IMR-90 (cell line): ENCODE results near the gene NGFR. TPM values are rescaled to one million over a fixed set of nuclear protein-coding genes. Genes with fewer than 3 reads are reported as not detected.

ENCODE experiments used
- ATAC-seq: fragments of 200-7000 bp; cut with Tn5 transposase; 2 replicates; pipeline ENCODE4 v1.9.1; 2020; ENCODE audit warnings: low read depth, mild to moderate bottlenecking, moderate library complexity
- BruUV-seq: library from RNA; stranded (reverse); fragments of 400-500 nt; replicated peaks from 2 replicates; lab custom pipeline; 2021; lab: Mats Ljungman, UMichigan
- CTCF ChIA-PET: fragments of 300-600 bp; formaldehyde crosslinking; extraction: SDS; loops from one replicate; lab custom pipeline; 2021; ENCODE audit warnings: antibody characterized with exemption; lab: Yijun Ruan, JAX
- POLR2A ChIA-PET: fragments of 300-600 bp; sonication (Branson Sonifier 250); formaldehyde crosslinking; loops from one replicate; lab custom pipeline; 2022; ENCODE audit warnings: antibody characterized with exemption; ENCODE audit not compliant: unreplicated experiment; lab: Charles Lee
- DNase-seq: peaks from one replicate; pipeline ENCODE4 v3.0.0; 2013
- H2AFZ ChIP-seq: replicated peaks from 2 replicates; pipeline ENCODE3; 2013; ENCODE audit warnings: low read length, mild to moderate bottlenecking; ENCODE audit not compliant: poor library complexity
- H2AK5ac ChIP-seq: 2 replicates; pipeline ENCODE4 v1.6.1; 2013; ENCODE audit warnings: low read depth, low read length, inconsistent platforms
- H2AK9ac ChIP-seq: replicated peaks from 2 replicates; pipeline ENCODE3; 2013; ENCODE audit warnings: mild to moderate bottlenecking, low read depth, low read length, moderate library complexity; ENCODE audit not compliant: poor library complexity
- H2BK120ac ChIP-seq: 2 replicates; pipeline ENCODE4 v1.6.1; 2013; ENCODE audit warnings: low read depth, low read length, inconsistent platforms
- H2BK15ac ChIP-seq: 3 replicates; pipeline ENCODE4 v1.6.1; 2013; ENCODE audit warnings: low read depth, low read length, inconsistent platforms
- H2BK20ac ChIP-seq: 2 replicates; pipeline ENCODE4 v1.6.1; 2013; ENCODE audit warnings: low read depth, mild to moderate bottlenecking, inconsistent platforms, low read length, moderate library complexity
- H2BK5ac ChIP-seq: 2 replicates; pipeline ENCODE4 v1.6.1; 2013; ENCODE audit warnings: mild to moderate bottlenecking, low read depth, low read length, inconsistent platforms; ENCODE audit not compliant: poor library complexity, severe bottlenecking
- H3K14ac ChIP-seq: replicated peaks from 2 replicates; pipeline ENCODE4 v1.6.1; 2013; ENCODE audit warnings: low read depth, low read length, inconsistent platforms
- H3K18ac ChIP-seq: 2 replicates; pipeline ENCODE4 v1.6.1; 2013; ENCODE audit warnings: low read depth, low read length, control low read depth
- H3K23ac ChIP-seq: 2 replicates; pipeline ENCODE4 v1.6.1; 2013; ENCODE audit warnings: low read depth, low read length, inconsistent platforms
- H3K27ac ChIP-seq: 2 replicates; pipeline ENCODE4 v1.5.1; 2013; ENCODE audit warnings: mild to moderate bottlenecking, control low read depth, low read length; ENCODE audit not compliant: insufficient read depth
- H3K27me3 ChIP-seq: 2 replicates; pipeline ENCODE4 v1.6.1; 2013; ENCODE audit warnings: low read length; ENCODE audit not compliant: control insufficient read depth, insufficient read depth
- H3K36me3 ChIP-seq: 2 replicates; pipeline ENCODE4 v1.6.1; 2013; ENCODE audit warnings: low read length, mixed read lengths; ENCODE audit not compliant: control insufficient read depth, insufficient read depth
- H3K4ac ChIP-seq: 2 replicates; pipeline ENCODE4 v1.6.1; 2013; ENCODE audit warnings: low read depth, low read length, inconsistent platforms
- H3K4me1 ChIP-seq: 2 replicates; pipeline ENCODE4 v1.6.1; 2013; ENCODE audit warnings: low read length, mixed read lengths; ENCODE audit not compliant: control insufficient read depth, insufficient read depth
- H3K4me2 ChIP-seq: 2 replicates; pipeline ENCODE4 v1.6.1; 2013; ENCODE audit warnings: low read depth, mild to moderate bottlenecking, control low read depth, low read length, moderate library complexity
- H3K4me3 ChIP-seq: 2 replicates; pipeline ENCODE4 v1.5.1; 2013; ENCODE audit warnings: low read depth, mild to moderate bottlenecking, control low read depth, low read length, moderate library complexity; ENCODE audit not compliant: insufficient read depth
- H3K56ac ChIP-seq: 2 replicates; pipeline ENCODE4 v1.6.1; 2013; ENCODE audit warnings: low read length, inconsistent platforms; ENCODE audit not compliant: insufficient read depth; ENCODE audit errors: extremely low read depth
- H3K79me1 ChIP-seq, 2 experiments: 2 replicates each; pipeline ENCODE4 v1.6.1; 2013; ENCODE audit warnings: low read length in 2 of 2, inconsistent platforms in 1 of 2, low read depth in 1 of 2
- H3K9ac ChIP-seq: 2 replicates; pipeline ENCODE4 v1.6.1; 2013; ENCODE audit warnings: low read depth, low read length, control low read depth
- H3K9me1 ChIP-seq: 2 replicates; pipeline ENCODE4 v1.6.1; 2013; ENCODE audit warnings: low read length, inconsistent platforms; ENCODE audit not compliant: insufficient read depth
- H3K9me3 ChIP-seq: 2 replicates; pipeline ENCODE4 v1.6.1; 2013; ENCODE audit warnings: low read length; ENCODE audit not compliant: control insufficient read depth, insufficient read depth
- H4K20me1 ChIP-seq: 2 replicates; pipeline ENCODE4 v1.6.1; 2013; ENCODE audit warnings: low read length, inconsistent platforms; ENCODE audit not compliant: insufficient read depth
- H4K5ac ChIP-seq: 2 replicates; pipeline ENCODE4 v1.6.1; 2013; ENCODE audit warnings: mild to moderate bottlenecking, low read depth, low read length, control low read depth
- H4K8ac ChIP-seq, 2 experiments: 2 replicates each; pipeline ENCODE4 v1.6.1; 2013; ENCODE audit warnings: low read depth in 2 of 2, low read length in 2 of 2, control low read depth in 1 of 2, inconsistent platforms in 1 of 2
- H4K91ac ChIP-seq: 2 replicates; pipeline ENCODE4 v1.6.1; 2013; ENCODE audit warnings: low read depth, low read length, inconsistent platforms; ENCODE audit not compliant: insufficient read depth
- BHLHE40 ChIP-seq: fragments of 150-350 bp; IDR thresholded peaks from 2 replicates; pipeline ENCODE4 v1.6.1; 2016; ENCODE audit warnings: mild to moderate bottlenecking, low read depth, low read length
- CEBPB ChIP-seq: IDR thresholded peaks from 2 replicates; pipeline ENCODE4 v1.6.1; 2012; ENCODE audit warnings: low read depth, low read length, improper control_type of control experiment
- CHD1 ChIP-seq: IDR thresholded peaks from 2 replicates; pipeline ENCODE4 v1.6.1; 2012; ENCODE audit warnings: low read depth, low read length, improper control_type of control experiment
- CTCF ChIP-seq: conservative IDR thresholded peaks from 2 replicates; pipeline ENCODE4 v1.5.1; 2012; ENCODE audit warnings: mild to moderate bottlenecking, low read depth, low read length, improper control_type of control experiment
- ELK1 ChIP-seq: fragments of 150-350 bp; IDR thresholded peaks from 2 replicates; pipeline ENCODE4 v1.6.1; 2016; ENCODE audit warnings: low read depth, mild to moderate bottlenecking, low read length, moderate library complexity, borderline replicate concordance
- FOS ChIP-seq: fragments of 150-350 bp; IDR thresholded peaks from 2 replicates; pipeline ENCODE4 v1.6.1; 2016; ENCODE audit warnings: low read depth, low read length
- MAFK ChIP-seq: IDR thresholded peaks from 2 replicates; pipeline ENCODE4 v1.6.1; 2012; ENCODE audit warnings: low read depth, low read length, improper control_type of control experiment
- MAZ ChIP-seq: IDR thresholded peaks from 2 replicates; pipeline ENCODE4 v1.6.1; 2012; ENCODE audit warnings: low read depth, mild to moderate bottlenecking, low read length, improper control_type of control experiment, moderate library complexity, borderline replicate concordance
- NFE2L2 ChIP-seq: fragments of 150-350 bp; IDR thresholded peaks from 2 replicates; pipeline ENCODE4 v1.6.1; 2016; ENCODE audit warnings: low read depth, mild to moderate bottlenecking, low read length
- POLR2A ChIP-seq: IDR thresholded peaks from 2 replicates; pipeline ENCODE4 v1.6.1; 2012; ENCODE audit warnings: mild to moderate bottlenecking, low read depth, low read length
- RAD21 ChIP-seq: IDR thresholded peaks from 2 replicates; pipeline ENCODE4 v1.6.1; 2012; ENCODE audit warnings: low read length, improper control_type of control experiment
- RCOR1 ChIP-seq: IDR thresholded peaks from 2 replicates; pipeline ENCODE4 v1.6.1; 2012; ENCODE audit warnings: mild to moderate bottlenecking, low read length, improper control_type of control experiment; ENCODE audit not compliant: insufficient replicate concordance
- RFX5 ChIP-seq: IDR thresholded peaks from 2 replicates; pipeline ENCODE4 v1.8.0; 2012; ENCODE audit warnings: low read depth, mild to moderate bottlenecking, low read length, moderate library complexity
- SMC3 ChIP-seq: fragments of 150-350 bp; IDR thresholded peaks from 2 replicates; pipeline ENCODE4 v1.6.1; 2016; ENCODE audit warnings: low read depth, mild to moderate bottlenecking, antibody characterized with exemption, low read length, moderate library complexity
- USF2 ChIP-seq: fragments of 150-350 bp; IDR thresholded peaks from 2 replicates; pipeline ENCODE4 v1.6.1; 2017; ENCODE audit warnings: mild to moderate bottlenecking, antibody characterized with exemption, low read length, low read depth
- WGBS, 2 experiments: methylation state at CpG; one replicate each; pipeline versions ENCODE4 v1.1.5 to v1.1.7; 2013; ENCODE audit warnings: missing lambda C conversion rate in 2 of 2; ENCODE audit not compliant: insufficient read length in 1 of 2; ENCODE audit errors: extremely low coverage in 2 of 2; 5-methylcytosine and 5-hydroxymethylcytosine counted together
- dilution Hi-C: fragments of 300-500 bp; cut with HindIII; formaldehyde crosslinking; loops from one replicate; pipeline ENCODE4 v1.14.3; 2018; ENCODE audit warnings: low sequenced_read_pairs; ENCODE audit not compliant: unreplicated experiment
- in situ Hi-C: fragments of 300-500 bp; cut with MboI; formaldehyde crosslinking; loops from 3 replicates; pipeline ENCODE4 v1.14.3; 2019; ENCODE audit warnings: low sequenced_read_pairs, inconsistent platforms, mixed read lengths
- intact Hi-C: fragments of 100-400 bp; cut with micrococcal nuclease; formaldehyde crosslinking; loops from 2 replicates; pipeline ENCODE4 v1.10.0; 2022
- polyA plus RNA-seq, 3 experiments: library from polyadenylated mRNA; depleted of rRNA; stranded (reverse); fragments of >200 nt; gene quantifications; 2 replicates each; pipeline ENCODE4 v1.2.3, GENCODE V29; 2012; ENCODE audit warnings: low replicate concordance in 1 of 3
- total RNA-seq: library from RNA; depleted of rRNA; stranded (reverse); fragments of >200 nt; gene quantifications from 2 replicates; pipeline ENCODE4 v1.2.3, GENCODE V29; 2012

The NGFR gene
- total and polyA plus RNA-seq, 2 of the 4 experiments (the other 2 are of a cell fraction) = 0.15 to 0.18 TPM

GRCh38 chr17:49525831-49526741 lies 31.0 kb downstream of the NGFR start:
- DNase-seq (no peak), ATAC-seq (no peak)
- Histone ChIP-seq H3K18ac (no peak overlapping the region), H3K27me3 (peaks cover 73% of the 10 kb centered on the region), H2AK5ac (no peak overlapping the region), H2BK15ac (no peak overlapping the region), H3K36me3 (no peaks in the 10 kb centered on the region), H2BK20ac (no peak overlapping the region), H4K8ac (no peak overlapping the region), H2AK9ac (no peak overlapping the region), H3K4ac (no peak overlapping the region), H2BK120ac (no peak overlapping the region), H2AFZ (no peak overlapping the region), H3K79me1 (no peaks in the 10 kb centered on the region), H3K4me3 (no peak overlapping the region), H3K4me1 (no peaks in the 10 kb centered on the region), H3K27ac (no peak overlapping the region), H3K9me1 (no peaks in the 10 kb centered on the region), H4K20me1 (no peaks in the 10 kb centered on the region), H3K9ac (no peak overlapping the region), H3K9me3 (no peaks in the 10 kb centered on the region), H4K91ac (no peak overlapping the region), H3K4me2 (no peak overlapping the region), H3K14ac (no peak overlapping the region), H2BK5ac (no peak overlapping the region), H3K23ac (no peak overlapping the region), H3K56ac (no peak overlapping the region), H4K5ac (no peak overlapping the region)
- intact Hi-C loops = no loop called here
- dilution Hi-C loops = no loop called here
- ChIA-PET CTCF (interaction anchor here (0.9 kb wide), 1 partner anchor 91 kb away, joined by 3 read pairs; no protein-coding TSS in a partner anchor), POLR2A (no interaction called here)
- in situ Hi-C loops = no loop called here
- no TSS peak for BruUV-seq
- 68% methylated on average over 9 of the region's 24 CpGs; no CpG with 5 or more reads in 1 of the 2 experiments for WGBS, 2 experiments
- no peak for TF ChIP-seq CHD1
- no peak for TF ChIP-seq CEBPB
- no peak for TF ChIP-seq POLR2A
- TF ChIP-seq NFE2L2 = no peak
- no peak for TF ChIP-seq BHLHE40
- no peak for TF ChIP-seq MAFK
- no peak for TF ChIP-seq RCOR1
- TF ChIP-seq RAD21 = no peak
- no peak for TF ChIP-seq MAZ
- TF ChIP-seq ELK1 = no peak
- TF ChIP-seq FOS = no peak
- no peak for TF ChIP-seq CTCF
- no peak for TF ChIP-seq USF2
- TF ChIP-seq SMC3 = no peak
- TF ChIP-seq RFX5 = no peak
